IPS-NIHi7 (cell line): Measurements from ENCODE around the gene ARHGAP10.
"Not testable (repeated sequence)": the region's sequence is repeated elsewhere in the genome, so short reads cannot be mapped to it uniquely, and the experiment has no call there.

Experiments used
- DNase-seq: peaks from one replicate; pipeline ENCODE4 v3.0.0; 2012; ENCODE audit warnings: mixed read lengths; ENCODE audit errors: extremely low spot score

ARHGAP10 gene

GRCh38 chr4:147901388-147901787 lies 169.5 kb downstream of the ARHGAP10 start:
- no peak for DNase-seq

DNA sequence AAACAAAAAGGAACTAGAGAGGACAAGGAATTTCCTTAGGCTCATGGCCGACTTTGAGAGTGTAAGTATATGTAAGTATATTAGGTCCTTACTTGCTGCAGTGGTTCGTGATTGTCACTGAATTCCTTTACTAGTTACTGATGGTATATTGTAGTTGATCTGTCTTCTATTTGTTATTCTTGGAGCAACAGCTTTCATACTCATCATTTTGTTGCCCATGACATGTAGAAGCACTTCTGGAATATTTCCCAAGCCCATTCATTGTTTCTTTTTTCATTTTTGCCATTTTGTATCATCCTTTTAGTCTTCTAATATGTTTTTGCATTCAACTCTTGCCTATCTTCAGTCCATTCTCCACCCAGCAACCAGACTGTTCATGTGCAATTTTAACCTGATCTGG lies 170.0 kb downstream of the ARHGAP10 start:
- DNase-seq: no peak

- no peak for DNase-seq
Measured at GRCh38 chr4:147909225-147909624, 177.3 kb downstream of the ARHGAP10 start.

DNA sequence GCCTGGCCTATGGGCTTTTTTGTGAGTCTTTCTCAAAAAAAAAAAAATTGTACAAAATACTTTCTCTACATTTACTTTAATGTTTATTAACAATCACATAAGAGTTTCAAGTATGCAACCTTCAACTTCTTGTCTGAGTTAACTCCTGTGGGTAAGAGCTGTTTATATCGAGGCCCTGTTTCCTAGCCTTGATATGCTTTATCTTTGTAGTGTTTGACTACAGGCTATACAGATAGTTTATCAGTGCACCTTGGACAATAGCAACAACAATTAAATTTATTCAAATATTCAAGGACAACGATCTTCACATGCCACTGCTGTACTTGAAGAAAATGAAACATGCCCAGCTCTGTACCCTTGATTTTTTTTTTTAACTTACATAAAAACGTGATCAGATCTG lies 178.4 kb downstream of the ARHGAP10 start:
- no peak for DNase-seq

GRCh38 chr4:147912106-147912505 lies 180.2 kb downstream of the ARHGAP10 start:
- DNase-seq: not testable (repeated sequence)

GRCh38 chr4:147913137-147913536 lies 181.2 kb downstream of the ARHGAP10 start:
- no peak for DNase-seq

DNA sequence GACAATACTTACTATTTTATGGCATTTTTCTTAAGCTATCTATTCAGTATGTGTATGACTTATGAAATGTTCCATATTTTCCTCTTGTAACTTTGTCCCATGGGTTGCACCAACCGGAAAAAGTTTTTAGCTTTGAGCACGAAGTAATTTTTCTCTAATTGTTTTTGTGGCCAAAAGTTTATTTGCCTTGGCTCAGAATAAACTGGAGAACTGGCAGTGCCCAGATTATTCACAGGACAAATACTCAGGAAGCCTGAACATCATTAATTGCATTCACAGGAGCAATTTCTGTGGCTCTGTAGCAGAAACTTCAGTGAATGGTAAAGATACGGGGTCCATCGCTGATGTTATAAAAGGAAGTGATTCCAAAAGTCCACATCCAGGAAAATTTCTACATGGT lies 184.5 kb downstream of the ARHGAP10 start:
- no peak for DNase-seq

- DNase-seq: no peak
Measured at GRCh38 chr4:147923381-147923780, 191.5 kb downstream of the ARHGAP10 start.

DNA sequence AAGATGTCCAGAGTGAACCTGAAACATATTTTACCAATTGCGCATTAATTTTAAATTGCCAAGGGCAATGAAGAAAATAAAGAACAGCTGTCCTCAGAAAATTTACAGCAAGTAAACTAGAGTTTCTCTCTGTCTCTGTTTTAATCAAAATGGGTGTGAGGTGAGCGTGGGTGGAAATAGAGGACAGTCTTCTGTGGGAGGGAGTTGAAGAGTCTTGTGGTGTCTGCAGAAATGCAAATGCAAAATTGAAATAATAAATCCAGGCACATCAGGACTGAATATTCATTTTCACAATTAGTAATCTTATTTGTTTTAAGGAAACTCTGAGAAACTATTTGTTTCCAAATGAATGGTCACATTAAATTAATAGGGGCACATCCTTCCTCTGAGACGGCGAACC lies 192.0 kb downstream of the ARHGAP10 start:
- DNase-seq: no peak

DNA sequence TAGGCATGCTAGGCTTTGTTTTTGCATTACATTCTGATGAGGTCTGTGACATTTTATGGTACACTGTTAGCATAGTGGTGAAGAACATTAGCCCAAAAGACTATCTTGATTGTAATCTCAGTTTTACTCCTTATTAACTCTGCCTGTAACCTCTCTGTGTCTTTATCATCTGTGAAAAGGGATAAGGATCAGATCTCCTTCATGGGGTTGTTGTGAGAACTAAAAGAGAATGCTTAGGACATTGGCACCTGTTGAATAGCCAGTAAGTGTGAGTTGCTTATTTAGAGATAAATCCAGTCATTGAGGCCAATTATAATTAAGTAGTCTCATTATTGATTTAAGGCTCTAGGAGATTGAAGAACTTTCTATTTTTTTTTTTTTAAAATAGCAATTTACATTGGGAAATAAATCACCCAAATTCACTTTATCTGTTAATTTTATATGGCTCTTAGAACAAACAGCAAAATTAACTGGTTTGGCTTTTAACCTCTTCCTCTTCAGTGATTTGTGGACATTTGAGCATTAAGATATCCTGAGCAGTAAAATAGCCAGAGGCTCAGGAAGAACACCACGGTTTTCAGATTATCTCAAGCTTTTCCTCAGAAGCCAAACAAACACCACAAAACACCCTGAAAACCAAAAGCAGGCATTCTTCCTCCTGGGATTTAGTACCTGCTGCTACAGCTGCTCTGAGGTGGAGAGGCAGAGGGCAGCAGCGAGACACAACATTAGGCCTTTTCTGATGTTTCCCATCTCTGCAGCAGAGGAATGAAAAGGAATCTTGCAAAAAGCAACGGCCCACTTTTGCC lies 192.9 kb downstream of the ARHGAP10 start:
- peak; percentile 77 for DNase-seq

GRCh38 chr4:147927377-147928137 lies 195.7 kb downstream of the ARHGAP10 start:
- DNase-seq: peak; percentile 23

GRCh38 chr4:147928400-147928799 lies 196.5 kb downstream of the ARHGAP10 start:
- DNase-seq: no peak

DNA sequence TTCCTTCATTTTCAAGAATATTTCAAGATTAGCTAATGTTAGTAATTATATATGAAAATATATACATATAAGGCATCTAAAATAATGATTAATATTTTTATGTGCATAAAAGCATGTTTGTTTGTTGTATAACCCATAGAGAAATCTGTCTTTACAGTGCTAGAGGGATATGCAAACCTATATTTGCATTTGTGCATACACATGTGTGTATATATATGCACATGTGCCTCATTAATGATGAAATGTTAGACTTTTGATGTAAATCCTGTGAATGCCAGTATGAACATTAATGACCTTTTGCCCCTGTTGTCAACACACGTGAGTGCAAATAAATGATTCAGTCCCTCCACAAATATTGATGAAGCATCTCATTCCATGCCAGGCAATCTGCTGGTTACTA lies 197.9 kb downstream of the ARHGAP10 start:
- DNase-seq: no peak

DNA sequence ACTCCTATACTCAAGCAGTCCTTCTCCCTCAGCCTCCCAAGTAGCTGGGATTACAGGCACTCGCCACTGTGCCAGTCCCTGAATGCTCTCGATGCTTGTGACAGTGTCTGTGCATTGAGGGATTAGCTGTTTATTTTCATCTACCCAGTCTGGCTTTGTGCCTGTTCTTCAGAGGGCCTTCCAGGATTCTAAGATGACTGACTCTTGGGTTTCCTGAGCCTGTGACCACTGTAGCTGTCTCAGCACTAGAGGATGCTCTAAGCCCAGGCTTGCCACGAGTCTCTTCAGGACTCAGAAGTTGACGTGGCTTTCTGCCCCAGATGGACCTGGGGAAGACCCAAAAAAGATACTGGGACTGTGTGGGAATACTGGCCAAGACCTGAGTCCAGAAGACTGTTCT lies 201.4 kb downstream of the ARHGAP10 start:
- DNase-seq: no peak

DNA sequence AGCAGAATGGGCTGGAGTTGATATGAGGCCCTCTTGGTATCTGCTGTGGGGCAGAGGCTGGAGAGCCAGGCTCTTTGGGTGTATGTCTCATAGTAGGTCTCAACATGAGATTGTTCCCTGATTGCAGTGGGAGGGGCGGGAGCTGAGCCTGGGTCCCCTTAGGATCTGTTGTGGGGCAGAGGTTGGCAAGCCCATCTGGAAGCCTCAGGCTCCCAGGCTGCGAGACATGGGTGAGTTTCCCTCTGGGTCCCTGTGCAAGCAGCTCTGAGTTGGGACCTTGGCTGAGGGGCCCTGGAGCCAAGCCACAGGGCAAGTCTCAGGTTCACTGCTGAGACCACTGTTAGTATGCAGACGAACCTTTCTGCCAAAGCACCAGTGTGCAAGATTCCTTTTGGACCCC lies 201.9 kb downstream of the ARHGAP10 start:
- DNase-seq: no peak

DNA sequence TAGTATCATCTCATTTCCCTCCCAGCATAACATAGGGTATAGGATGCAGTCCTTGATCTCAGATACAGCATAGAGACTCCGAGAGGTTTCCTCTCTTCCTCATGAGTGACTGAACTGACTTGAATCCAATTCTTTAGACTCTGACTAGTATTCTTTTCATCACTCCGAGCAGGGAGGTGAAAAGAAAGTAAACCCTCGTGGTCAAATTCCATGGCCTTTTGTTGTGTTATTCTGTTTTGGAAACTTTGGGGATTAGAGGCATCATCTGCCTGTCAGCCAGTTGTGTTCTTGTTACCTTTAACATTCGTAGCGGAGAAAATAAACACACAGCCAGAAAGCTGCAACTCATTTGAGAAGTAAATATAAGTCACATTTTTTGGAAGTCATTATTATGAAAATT lies 206.6 kb downstream of the ARHGAP10 start:
- DNase-seq: no peak

- no peak for DNase-seq
Measured at GRCh38 chr4:147940171-147940570, 208.3 kb downstream of the ARHGAP10 start.

GRCh38 chr4:147941373-147941772 lies 209.5 kb downstream of the ARHGAP10 start:
- DNase-seq: no peak

GRCh38 chr4:147942729-147943128 lies 210.8 kb downstream of the ARHGAP10 start:
- no peak for DNase-seq

DNA sequence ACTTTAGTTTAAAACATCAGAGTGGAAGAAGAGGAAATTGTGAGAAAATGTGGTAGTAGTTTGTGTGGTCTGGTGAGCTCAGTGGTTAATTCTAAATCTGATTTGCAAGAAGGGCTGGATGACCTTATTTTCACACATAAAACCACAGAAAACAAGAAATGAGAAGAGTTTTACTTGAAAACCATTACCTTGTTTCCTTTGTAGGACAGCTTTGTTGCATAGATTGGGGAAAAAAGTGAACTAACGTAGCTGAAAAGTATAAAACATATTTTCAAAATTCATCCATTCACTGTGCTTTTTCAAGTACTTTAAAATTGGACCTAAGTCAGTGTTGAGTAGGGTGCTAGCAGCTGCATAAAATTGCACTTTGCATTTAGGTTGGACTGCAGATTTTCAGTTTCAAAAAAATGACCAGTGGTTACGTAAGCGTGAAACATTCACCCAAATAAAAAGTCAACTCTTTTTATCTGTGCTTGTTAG lies 211.3 kb downstream of the ARHGAP10 start:
- no peak for DNase-seq

DNA sequence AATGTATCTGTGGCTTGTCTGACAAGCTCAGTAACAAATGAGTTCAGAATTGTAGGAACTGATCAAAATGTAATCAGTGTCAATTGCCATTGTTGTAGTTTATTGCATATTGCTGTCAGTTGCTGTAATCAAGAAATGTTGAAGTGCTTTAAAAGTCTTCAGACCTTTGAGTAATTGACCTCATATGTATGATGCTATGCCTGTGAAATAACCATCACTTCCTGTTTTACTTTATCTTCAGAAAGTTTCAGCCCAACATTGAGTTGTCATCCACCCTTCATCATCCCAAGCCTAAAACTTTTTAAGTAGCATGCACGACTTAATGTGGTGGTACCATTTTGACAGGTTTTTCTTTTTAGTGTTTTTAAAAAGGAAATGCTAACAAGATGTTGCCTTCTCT lies 212.4 kb downstream of the ARHGAP10 start:
- DNase-seq: no peak

DNA sequence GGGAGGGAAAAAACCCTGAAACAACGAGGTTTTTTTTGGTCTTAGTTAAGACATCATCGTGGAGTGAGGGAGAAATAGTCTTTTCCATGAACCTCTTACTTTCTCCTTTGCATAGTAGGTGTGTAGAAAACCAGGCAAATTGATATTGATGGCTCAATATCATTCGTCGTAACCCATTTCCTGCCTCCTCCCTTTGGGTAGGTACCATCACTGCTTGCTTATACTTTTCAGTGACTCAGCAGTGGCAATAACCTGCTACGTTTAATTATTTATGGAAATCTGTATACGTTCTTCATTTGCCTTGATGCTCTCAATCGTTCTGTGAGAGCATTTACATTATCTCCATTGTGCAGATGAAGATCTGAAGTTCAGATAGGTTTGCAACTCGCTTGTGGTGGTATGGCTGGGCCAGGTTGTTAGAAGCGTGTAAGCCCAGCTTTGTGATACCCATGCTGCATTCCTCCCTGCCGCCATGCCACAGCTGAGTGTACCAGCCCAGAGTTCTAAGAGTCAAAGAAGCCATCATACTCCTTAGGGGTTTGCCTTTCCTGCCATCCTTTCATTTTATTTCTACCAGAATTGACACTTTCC lies 212.9 kb downstream of the ARHGAP10 start:
- DNase-seq: no peak

DNA sequence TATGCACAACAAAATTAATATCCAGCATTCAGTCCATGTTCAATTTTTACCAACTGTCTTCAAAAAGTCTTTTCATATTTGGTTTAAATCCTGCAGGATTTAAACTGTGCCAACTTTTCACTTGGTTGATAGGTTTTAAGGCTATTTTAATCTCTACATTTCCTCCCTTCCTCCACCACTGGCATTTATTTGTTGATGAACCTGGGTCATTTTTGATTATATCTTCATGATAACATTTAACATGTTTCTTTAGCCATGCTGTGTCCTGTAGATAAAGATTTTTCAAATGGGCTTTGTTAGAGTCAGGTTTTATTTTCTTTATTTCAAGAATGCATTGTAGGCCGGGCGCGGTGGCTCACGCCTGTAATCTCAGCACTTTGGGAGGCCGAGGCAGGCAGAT lies 216.4 kb downstream of the ARHGAP10 start:
- DNase-seq: no peak
